ENCODE data around the gene SMYD3. TPM values are rescaled to one million over a fixed set of nuclear protein-coding genes. Genes with fewer than 3 reads are reported as not detected.

SMYD3 gene
- total and polyA plus RNA-seq, 9 of the 15 experiments (the other 6 are each of a cell fraction or from before 2014, with no cell fraction given): 128 to 440 (median 197) TPM

DNA sequence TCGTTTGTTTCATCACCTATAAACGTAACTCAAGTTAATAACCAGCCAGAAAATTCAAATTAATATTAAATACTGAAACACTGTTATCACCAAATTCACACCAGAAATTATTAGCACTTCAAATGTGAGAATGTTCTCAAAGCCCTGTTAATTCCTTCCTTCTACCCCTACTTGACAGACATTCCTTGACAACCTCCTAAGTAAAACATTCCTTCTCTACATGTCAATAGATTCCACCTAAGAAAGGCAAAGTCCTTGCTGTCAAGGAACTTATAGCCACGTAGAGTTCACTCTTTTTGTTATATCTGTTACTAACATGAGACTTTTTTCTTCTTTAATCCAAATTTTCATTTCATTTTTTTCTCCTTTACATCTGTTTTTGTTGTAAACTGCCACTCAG, 441.5 kb downstream of the SMYD3 start:
- POLR2A ChIA-PET: interaction anchor here (2.3 kb wide), 1 partner anchor 12 kb away, joined by 11 read pairs; no protein-coding TSS in a partner anchor
- intact Hi-C loops (cut with micrococcal nuclease): no loop called here
- no peak for DNase-seq (ENCODE audit: extremely low read depth in 1 of 4, low spot score in 3 of 4)
- BruUV-seq (replicated peaks): no TSS peak
- H2AFZ ChIP-seq (ENCODE audit: low read depth, low read length): no peak overlapping the region
- FAIRE-seq: no peak
- no peak for ATAC-seq
- H3K79me2 ChIP-seq (ENCODE audit: control insufficient read depth, insufficient read depth, low read length): no peaks in the 10 kb centered on the region; the same call in 2 of the 3 replicates
- 52% methylated on average over 3 of the region's 3 CpGs for WGBS (ENCODE audit: insufficient coverage, low coverage, missing lambda C conversion rate)
- in situ Hi-C loops (cut with MboI): no loop called here
- H3K9me1 ChIP-seq (ENCODE audit: control insufficient read depth, insufficient read depth, low read length): no peaks in the 10 kb centered on the region
- TF ChIP-seq, protein P1, sequence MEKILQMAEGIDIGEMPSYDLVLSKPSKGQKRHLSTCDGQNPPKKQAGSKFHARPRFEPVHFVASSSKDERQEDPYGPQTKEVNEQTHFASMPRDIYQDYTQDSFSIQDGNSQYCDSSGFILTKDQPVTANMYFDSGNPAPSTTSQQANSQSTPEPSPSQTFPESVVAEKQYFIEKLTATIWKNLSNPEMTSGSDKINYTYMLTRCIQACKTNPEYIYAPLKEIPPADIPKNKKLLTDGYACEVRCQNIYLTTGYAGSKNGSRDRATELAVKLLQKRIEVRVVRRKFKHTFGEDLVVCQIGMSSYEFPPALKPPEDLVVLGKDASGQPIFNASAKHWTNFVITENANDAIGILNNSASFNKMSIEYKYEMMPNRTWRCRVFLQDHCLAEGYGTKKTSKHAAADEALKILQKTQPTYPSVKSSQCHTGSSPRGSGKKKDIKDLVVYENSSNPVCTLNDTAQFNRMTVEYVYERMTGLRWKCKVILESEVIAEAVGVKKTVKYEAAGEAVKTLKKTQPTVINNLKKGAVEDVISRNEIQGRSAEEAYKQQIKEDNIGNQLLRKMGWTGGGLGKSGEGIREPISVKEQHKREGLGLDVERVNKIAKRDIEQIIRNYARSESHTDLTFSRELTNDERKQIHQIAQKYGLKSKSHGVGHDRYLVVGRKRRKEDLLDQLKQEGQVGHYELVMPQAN (IDR thresholded peaks at IDR 0.05; ENCODE audit: borderline replicate concordance): no peak
- TF ChIP-seq SIRT6 (IDR thresholded peaks at IDR 0.05; ENCODE audit: low read depth, low read length) (no peak), RB1 (IDR thresholded peaks at IDR 0.05; ENCODE audit: low read depth) (no peak), MIER1 (IDR thresholded peaks at IDR 0.05; ENCODE audit: low read depth) (no peak), TEAD1 (CRISPR knock-in tag; IDR thresholded peaks at IDR 0.05) (no peak), BRF1 (IDR thresholded peaks at IDR 0.05; ENCODE audit: borderline replicate concordance, extremely low read depth, insufficient read length) (no peak), CAMTA2 (CRISPR knock-in tag; conservative IDR thresholded peaks at IDR 0.05) (no peak), CBFA2T3 (IDR thresholded peaks at IDR 0.05) (no peak), POU5F1 (IDR thresholded peaks at IDR 0.05; ENCODE audit: borderline replicate concordance, low read depth, low read length, partially characterized antibody) (no peak), NUFIP1 (IDR thresholded peaks at IDR 0.05; ENCODE audit: partially characterized antibody) (no peak), TBP (optimal IDR thresholded peaks at IDR 0.05; ENCODE audit: low read depth, low read length) (no peak), ZNF197 (CRISPR knock-in tag; IDR thresholded peaks at IDR 0.05; ENCODE audit: low read depth) (no peak), ZNF41 (CRISPR knock-in tag; conservative IDR thresholded peaks at IDR 0.05) (no peak)
- TF ChIP-seq, protein P2, sequence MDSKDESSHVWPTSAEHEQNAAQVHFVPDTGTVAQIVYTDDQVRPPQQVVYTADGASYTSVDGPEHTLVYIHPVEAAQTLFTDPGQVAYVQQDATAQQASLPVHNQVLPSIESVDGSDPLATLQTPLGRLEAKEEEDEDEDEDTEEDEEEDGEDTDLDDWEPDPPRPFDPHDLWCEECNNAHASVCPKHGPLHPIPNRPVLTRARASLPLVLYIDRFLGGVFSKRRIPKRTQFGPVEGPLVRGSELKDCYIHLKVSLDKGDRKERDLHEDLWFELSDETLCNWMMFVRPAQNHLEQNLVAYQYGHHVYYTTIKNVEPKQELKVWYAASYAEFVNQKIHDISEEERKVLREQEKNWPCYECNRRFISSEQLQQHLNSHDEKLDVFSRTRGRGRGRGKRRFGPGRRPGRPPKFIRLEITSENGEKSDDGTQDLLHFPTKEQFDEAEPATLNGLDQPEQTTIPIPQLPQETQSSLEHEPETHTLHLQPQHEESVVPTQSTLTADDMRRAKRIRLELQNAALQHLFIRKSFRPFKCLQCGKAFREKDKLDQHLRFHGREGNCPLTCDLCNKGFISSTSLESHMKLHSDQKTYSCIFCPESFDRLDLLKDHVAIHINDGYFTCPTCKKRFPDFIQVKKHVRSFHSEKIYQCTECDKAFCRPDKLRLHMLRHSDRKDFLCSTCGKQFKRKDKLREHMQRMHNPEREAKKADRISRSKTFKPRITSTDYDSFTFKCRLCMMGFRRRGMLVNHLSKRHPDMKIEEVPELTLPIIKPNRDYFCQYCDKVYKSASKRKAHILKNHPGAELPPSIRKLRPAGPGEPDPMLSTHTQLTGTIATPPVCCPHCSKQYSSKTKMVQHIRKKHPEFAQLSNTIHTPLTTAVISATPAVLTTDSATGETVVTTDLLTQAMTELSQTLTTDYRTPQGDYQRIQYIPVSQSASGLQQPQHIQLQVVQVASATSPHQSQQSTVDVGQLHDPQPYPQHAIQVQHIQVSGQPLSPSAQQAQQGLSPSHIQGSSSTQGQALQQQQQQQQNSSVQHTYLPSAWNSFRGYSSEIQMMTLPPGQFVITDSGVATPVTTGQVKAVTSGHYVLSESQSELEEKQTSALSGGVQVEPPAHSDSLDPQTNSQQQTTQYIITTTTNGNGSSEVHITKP (IDR thresholded peaks at IDR 0.05; ENCODE audit: partially characterized antibody): no peak
- peaks cover 4 to 31% of the 10 kb centered on the region in 2 experiments; a peak in 4 of 5 replicates for H3K4me1 ChIP-seq (replicated peaks in 1 of 2; ENCODE audit: control insufficient read depth in 2 of 2, insufficient read depth in 2 of 2, low read length in 2 of 2)
- H3K4me3 ChIP-seq: no peak overlapping the region
- no peaks in the 10 kb centered on the region for H3K9me3 ChIP-seq (replicated peaks; ENCODE audit: control insufficient read depth, insufficient read depth, low read depth, low read length)
- H3K36me3 ChIP-seq (ENCODE audit: control insufficient read depth, insufficient read depth, low read length): no peaks in the 10 kb centered on the region; the same call in 2 of the 3 replicates
- CTCF ChIA-PET (ENCODE audit: low intra/inter-chr PET ratio): no interaction called here
- H3K4me2 ChIP-seq (ENCODE audit: insufficient read depth, low read length): no peak overlapping the region
- no peaks in the 10 kb centered on the region for H4K20me1 ChIP-seq (replicated peaks; ENCODE audit: control insufficient read depth, insufficient read depth, low read length)
- no peaks in the 10 kb centered on the region for H3K27me3 ChIP-seq (ENCODE audit: control insufficient read depth in 2 of 2, insufficient read depth in 2 of 2, low read length in 2 of 2)
- H3K9ac ChIP-seq (ENCODE audit: insufficient read depth in 1 of 2, low read depth in 2 of 2, low read length in 2 of 2): no peak overlapping the region
- H3K27ac ChIP-seq (ENCODE audit: extremely low read depth, low read depth, low read length): no peak overlapping the region

All from K562 (cell line).